Measurements from ENCODE around the gene COL16A1. TPM values are rescaled to one million over a fixed set of nuclear protein-coding genes. Genes with fewer than 3 reads are reported as not detected.

COL16A1 gene
- total RNA-seq, 2 donors from 2014 or later, result 10.1 to 15.8 TPM

- H3K4me1 ChIP-seq, result peaks cover 25% of the 10 kb centered on the region
- no peaks in the 10 kb centered on the region for H3K27me3 ChIP-seq
These were observed 75.8 kb downstream of the COL16A1 start for GRCh38 chr1:31627930-31628559.

GRCh38 chr1:31627301-31627929 lies 76.4 kb downstream of the COL16A1 start:
- H3K4me1 ChIP-seq, result peaks cover 25% of the 10 kb centered on the region
- peak overlapping the region; percentile 56 to 78 (median 72) for H3K27ac ChIP-seq
- intact Hi-C loops (cut with DNase I), result no loop called here
- no peak overlapping the region for H3K4me3 ChIP-seq
- H3K36me3 ChIP-seq (replicated peaks in 1 of 2; ENCODE audit: insufficient read depth in 1 of 2, low read depth in 2 of 2), result peaks cover 0 to 18% of the 10 kb centered on the region in 2 donors
- WGBS, 2 donors, result 22 to 39% methylated on average over 11 to 13 of the region's 13 CpGs
- H3K9me3 ChIP-seq, result no peaks in the 10 kb centered on the region
- TF ChIP-seq CTCF (IDR thresholded peaks at IDR 0.05) (no peak), POLR2A (IDR thresholded peaks at IDR 0.05) (peak in 1 of 3 donors; percentile 4)
- H3K27me3 ChIP-seq, result no peaks in the 10 kb centered on the region
- ATAC-seq, result peak; percentile 78
- DNase-seq, result peak; percentile 67 to 90 (median 86)

More at GRCh38 chr1:31627930-31628559, 75.8 kb downstream of the COL16A1 start:
- DNase-seq (peak; percentile 30 to 68 (median 60)), ATAC-seq (peak; percentile 28)
- Histone ChIP-seq H3K4me3 (no peak overlapping the region), H3K9me3 (no peaks in the 10 kb centered on the region), H3K36me3 (replicated peaks in 1 of 2; ENCODE audit: insufficient read depth in 1 of 2, low read depth in 2 of 2) (peaks cover 0 to 22% of the 10 kb centered on the region in 2 donors), H3K27ac (peak overlapping the region; percentile 56 to 78 (median 72))
- TF ChIP-seq POLR2A (IDR thresholded peaks at IDR 0.05), result no peak
- no peak for TF ChIP-seq CTCF (IDR thresholded peaks at IDR 0.05)
- WGBS, 2 donors, result 57 to 58% methylated on average over 6 to 11 of the region's 11 CpGs
- intact Hi-C loops (cut with DNase I), result no loop called here

GRCh38 chr1:31626223-31627207 lies 77.3 kb downstream of the COL16A1 start:
- H3K4me3 ChIP-seq, result no peak overlapping the region
- intact Hi-C loops (cut with DNase I), result no loop called here
- ATAC-seq (no peak), DNase-seq (peak in 1 of 4 donors; percentile 22)
- TF ChIP-seq POLR2A (IDR thresholded peaks at IDR 0.05) (no peak), CTCF (IDR thresholded peaks at IDR 0.05) (no peak)
- H3K27ac ChIP-seq, result peak overlapping the region; percentile 56 to 78 (median 72)
- peaks cover 25% of the 10 kb centered on the region for H3K4me1 ChIP-seq
- H3K27me3 ChIP-seq, result no peaks in the 10 kb centered on the region
- WGBS, 2 donors, result 78 to 80% methylated on average over 16 to 23 of the region's 23 CpGs
- H3K9me3 ChIP-seq, result no peaks in the 10 kb centered on the region
- peaks cover 0 to 13% of the 10 kb centered on the region in 2 donors for H3K36me3 ChIP-seq (replicated peaks in 1 of 2; ENCODE audit: insufficient read depth in 1 of 2, low read depth in 2 of 2)

- 67 to 86% methylated on average over 1 to 4 of the region's 4 CpGs for WGBS, 2 donors
- Histone ChIP-seq H3K27ac (no peak overlapping the region), H3K4me1 (peaks cover 25% of the 10 kb centered on the region), H3K4me3 (no peak overlapping the region), H3K9me3 (no peaks in the 10 kb centered on the region), H3K36me3 (replicated peaks in 1 of 2; ENCODE audit: insufficient read depth in 1 of 2, low read depth in 2 of 2) (peaks cover 0 to 6% of the 10 kb centered on the region in 2 donors), H3K27me3 (no peaks in the 10 kb centered on the region)
- intact Hi-C loops (cut with DNase I), result no loop called here
- TF ChIP-seq CTCF (IDR thresholded peaks at IDR 0.05) (no peak), POLR2A (IDR thresholded peaks at IDR 0.05) (no peak)
- ATAC-seq (no peak), DNase-seq (no peak)
These were observed 78.1 kb downstream of the COL16A1 start for GRCh38 chr1:31625561-31626222.
